ENCODE results near the gene RBFA.

- TF ChIP-seq CTCF (IDR thresholded peaks at IDR 0.05) (no peak), ZFX (IDR thresholded peaks at IDR 0.05; ENCODE audit: borderline replicate concordance) (no peak)
Observed at GRCh38 chr18:80065705-80066104, 31.5 kb downstream of the RBFA start.

Measured in 22Rv1 (cell line).